ENCODE results near the gene FKBP5.

DNA sequence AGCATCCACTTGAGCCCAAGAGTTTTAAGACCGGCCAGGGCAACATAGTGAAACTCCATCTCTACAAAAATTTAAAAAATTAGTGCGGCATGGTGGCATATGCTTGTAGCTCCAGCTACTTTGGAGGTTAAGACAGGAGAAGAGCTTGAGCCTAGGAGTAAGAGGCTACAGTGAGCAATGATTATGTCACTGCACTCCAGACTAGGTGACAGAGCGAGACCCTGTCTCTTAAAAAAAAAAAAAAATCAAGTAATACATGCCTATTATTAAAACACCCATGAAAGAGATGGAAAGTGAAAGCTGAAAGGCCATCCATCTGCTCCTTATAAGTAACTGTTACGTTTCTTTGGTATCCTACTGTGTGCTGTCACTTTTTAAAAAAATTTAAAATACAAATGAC lies 66.4 kb downstream of the FKBP5 start:
- TF ChIP-seq, protein P1, sequence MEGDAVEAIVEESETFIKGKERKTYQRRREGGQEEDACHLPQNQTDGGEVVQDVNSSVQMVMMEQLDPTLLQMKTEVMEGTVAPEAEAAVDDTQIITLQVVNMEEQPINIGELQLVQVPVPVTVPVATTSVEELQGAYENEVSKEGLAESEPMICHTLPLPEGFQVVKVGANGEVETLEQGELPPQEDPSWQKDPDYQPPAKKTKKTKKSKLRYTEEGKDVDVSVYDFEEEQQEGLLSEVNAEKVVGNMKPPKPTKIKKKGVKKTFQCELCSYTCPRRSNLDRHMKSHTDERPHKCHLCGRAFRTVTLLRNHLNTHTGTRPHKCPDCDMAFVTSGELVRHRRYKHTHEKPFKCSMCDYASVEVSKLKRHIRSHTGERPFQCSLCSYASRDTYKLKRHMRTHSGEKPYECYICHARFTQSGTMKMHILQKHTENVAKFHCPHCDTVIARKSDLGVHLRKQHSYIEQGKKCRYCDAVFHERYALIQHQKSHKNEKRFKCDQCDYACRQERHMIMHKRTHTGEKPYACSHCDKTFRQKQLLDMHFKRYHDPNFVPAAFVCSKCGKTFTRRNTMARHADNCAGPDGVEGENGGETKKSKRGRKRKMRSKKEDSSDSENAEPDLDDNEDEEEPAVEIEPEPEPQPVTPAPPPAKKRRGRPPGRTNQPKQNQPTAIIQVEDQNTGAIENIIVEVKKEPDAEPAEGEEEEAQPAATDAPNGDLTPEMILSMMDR (IDR thresholded peaks at IDR 0.05), result no peak
- no peak for TF ChIP-seq POLR2A (IDR thresholded peaks at IDR 0.05)

Measured in adrenal gland (tissue), 5 donors.